GM04504 (cell line): Measurements from ENCODE around the gene LRRC32.

Experiments
- DNase-seq: peaks from one replicate; pipeline ENCODE4 v3.0.0-alpha.2; 2012; ENCODE audit warnings: low read depth

LRRC32 gene

DNA sequence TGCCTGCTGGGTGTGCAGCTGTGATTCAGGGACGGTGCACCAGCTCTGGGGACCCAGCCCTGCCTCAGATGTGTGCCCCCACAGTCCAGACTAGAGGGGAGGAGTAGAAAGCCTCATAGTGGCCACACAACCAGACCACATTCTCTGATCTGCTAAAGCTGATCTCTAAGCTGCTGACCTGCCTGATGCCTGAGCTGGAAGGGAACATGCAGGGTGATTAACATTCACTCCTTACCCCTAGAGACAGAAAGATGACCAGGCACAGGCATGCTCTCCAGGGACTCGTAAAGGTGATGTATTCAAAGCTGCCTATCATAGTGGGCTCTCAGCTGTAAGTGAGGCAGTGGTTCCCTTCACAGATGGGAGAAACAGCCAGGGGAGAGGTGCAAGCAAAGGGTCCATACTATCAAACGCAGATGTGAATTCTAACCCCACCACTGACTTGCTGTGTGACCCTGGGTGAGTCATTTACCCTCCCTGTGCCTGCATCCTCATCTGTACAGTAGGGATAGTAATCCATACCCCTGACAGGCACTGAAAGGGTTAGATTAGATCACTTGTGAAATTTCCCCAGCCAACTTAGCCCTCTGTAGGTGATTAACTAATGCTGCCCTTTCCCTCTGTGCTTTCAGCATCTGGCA is 29.0 kb upstream of the LRRC32 start:
- DNase-seq = no peak

GRCh38 chr11:76698321-76699043 is 27.9 kb upstream of the LRRC32 start:
- DNase-seq = no peak

- DNase-seq = no peak
These were observed 26.2 kb upstream of the LRRC32 start for GRCh38 chr11:76696756-76697155.

- no peak for DNase-seq
These were observed 25.2 kb upstream of the LRRC32 start for GRCh38 chr11:76695771-76696170.

DNA sequence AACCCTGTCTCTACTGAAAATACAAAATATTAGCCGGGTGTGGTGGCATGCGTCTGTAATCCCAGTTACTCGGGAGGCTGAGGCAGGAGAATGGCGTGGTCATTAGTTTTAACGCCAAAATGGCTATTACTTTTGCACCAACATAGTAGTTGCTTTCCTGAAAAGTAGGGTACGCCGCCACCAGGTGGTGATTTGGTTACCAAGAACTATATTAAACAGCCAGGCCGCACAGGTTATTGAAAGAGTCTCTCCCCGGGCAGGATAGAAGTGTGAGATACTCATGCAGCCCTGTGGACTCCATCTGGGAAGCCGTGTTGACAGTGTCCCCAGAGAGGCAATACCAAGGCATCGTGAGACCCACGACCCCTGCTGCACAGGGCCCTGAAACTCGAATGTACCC is 24.6 kb upstream of the LRRC32 start:
- DNase-seq = no peak

GRCh38 chr11:76694664-76695063 is 24.1 kb upstream of the LRRC32 start:
- DNase-seq = no peak

GRCh38 chr11:76693806-76694205 is 23.3 kb upstream of the LRRC32 start:
- DNase-seq = no peak

GRCh38 chr11:76692956-76693355 is 22.4 kb upstream of the LRRC32 start:
- DNase-seq = no peak

GRCh38 chr11:76691655-76692054 is 21.1 kb upstream of the LRRC32 start:
- DNase-seq = no peak

DNA sequence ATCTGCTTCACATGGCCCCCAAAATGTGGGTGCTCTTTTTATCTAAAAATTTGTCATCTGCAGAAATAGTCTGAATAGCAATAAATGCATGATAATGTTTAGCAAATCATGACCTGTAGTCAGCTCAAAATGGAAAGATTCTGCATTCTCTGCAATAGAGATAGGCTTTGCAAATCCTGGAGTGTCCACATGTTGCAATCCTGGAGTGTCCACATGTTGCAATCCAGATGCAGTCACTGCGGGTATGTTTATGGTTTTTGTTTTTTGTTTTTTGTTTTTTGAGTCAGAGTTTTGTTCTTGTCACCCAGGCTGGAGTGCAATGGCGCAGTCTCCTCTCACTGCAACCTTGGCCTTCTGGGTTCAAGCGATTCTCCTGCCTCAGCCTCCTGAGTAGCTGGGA is 20.2 kb upstream of the LRRC32 start:
- DNase-seq = peak; percentile 48

DNA sequence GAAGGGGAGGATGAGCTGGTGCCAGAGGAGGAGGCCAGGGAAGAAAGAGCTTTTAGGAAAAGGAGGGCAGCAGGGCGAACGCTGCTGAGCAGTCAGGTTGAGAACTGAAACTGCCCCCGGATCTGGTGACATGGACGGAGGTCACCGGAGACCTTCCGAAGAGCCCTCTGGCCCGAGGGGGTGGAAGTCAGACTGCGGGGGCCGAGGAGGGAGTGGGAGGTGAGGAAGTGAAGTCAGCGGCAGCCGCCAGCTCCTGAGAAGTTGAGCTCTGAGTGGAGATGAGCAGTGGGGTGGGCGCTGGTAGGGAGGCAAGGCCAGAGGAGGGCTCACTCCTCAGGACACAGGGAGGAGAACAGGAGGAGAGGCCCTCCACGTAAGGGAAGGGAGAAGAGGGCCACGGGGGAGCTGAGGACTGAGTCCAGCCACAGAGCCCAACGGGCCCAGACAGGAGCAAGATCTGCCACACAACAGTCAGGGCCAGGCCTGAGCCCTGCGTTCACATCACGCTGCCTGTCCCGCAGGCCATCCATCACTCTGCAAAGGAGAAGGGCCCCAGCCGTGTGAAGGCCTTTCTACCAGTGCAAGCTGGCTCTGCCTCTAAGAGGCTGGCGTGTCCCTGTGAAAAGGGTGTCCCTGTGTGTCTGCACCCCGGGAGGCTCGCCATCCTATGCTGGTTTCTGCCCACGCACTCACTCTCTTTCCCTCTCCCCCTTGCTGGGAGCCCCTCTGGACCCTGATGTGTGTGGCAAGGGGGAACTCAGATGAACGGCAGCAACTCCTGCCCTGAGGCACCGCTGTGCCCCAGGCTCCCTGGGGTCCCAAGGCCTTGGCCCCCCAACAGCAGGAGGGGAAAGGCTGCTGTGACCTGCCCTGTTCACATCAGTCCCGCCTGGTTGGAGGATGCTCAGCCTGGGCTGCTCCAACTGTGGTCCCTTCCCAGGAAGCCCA is 19.0 kb upstream of the LRRC32 start:
- no peak for DNase-seq

DNA sequence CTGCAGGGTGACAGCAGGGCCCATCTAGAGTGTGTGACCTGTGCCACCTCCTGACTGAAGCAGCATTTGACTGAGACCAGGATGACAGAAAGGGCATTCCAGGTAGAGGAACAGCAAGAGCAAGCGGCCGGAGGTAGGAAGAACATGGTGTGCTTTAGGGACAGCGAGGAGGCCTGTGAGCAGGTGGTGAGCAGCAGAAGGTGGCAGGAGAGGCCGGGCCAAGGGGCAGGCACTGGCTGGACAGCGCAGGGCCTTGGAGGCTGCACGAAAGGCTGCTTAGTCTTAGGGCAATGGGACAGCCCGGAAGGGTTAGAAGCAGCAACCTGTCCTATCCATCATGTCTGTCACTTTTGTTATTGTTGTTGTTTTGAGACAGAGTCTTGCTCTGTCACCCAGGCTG is 17.6 kb upstream of the LRRC32 start:
- DNase-seq = no peak

DNA sequence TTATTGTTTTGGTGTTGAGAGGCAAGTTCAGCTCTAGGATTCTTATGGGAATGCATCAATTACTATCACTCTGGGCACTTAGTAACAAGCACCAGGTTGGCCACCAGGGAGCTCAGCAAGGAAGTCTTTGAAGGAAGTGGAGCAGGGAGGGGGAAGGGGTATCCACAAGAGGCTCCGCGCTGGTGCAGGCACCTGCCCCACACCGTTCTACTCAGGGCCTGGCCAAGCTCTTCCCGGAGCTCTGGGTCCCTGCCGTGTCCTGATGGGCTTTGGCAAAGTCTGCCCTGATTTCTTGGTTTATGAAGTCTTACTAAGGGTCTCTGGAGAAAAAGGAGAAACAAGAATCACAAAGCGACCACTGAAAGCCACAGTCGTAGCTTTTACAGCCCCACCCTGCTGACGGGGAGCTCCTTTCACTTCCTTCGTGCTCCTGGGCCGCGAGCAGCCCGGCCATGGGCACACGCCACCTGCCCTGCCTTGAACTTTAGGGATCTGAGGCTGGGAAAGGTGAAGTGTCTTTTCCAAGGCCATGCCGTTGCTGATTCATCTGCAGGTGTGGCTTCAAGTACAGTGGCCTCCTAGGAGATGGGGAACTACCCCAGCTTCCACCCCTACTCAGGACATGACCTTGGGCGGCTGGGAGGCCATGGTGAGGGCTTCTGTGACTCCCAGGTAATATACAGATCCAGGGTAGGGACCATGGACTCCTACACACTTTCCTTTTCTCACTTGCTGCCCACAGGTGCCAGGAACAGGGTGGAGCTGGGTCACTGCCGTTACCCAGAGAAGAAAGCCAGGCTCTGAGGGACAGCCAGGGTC is 15.9 kb upstream of the LRRC32 start:
- no peak for DNase-seq

DNA sequence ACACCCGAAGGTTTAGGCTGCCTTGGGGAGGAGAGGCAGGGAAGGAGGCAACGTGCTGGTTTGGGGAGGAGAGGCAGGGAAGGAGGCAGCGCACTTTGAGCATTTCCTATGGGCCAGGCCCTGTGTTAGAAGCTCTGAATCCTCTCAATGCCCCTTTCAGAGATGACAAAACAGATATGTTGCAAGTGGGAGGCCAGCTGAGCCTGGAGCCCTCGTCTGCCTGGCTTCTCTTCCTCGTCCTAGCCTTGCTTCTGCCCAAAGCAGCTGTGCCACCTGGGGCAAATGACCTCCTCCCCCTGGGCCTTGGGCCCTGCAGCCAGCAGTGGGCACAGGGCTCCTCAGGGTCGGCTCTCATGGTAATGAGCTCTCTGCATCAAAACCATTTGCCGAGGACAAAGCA is 15.3 kb upstream of the LRRC32 start:
- DNase-seq = no peak

GRCh38 chr11:76685237-76685636 is 14.7 kb upstream of the LRRC32 start:
- no peak for DNase-seq

- no peak for DNase-seq
These were observed 14.0 kb upstream of the LRRC32 start for GRCh38 chr11:76684516-76684915.

- no peak for DNase-seq
These were observed 12.9 kb upstream of the LRRC32 start for GRCh38 chr11:76683161-76684095.

GRCh38 chr11:76682684-76683083 is 12.1 kb upstream of the LRRC32 start:
- DNase-seq = no peak

- no peak for DNase-seq
These were observed 11.6 kb upstream of the LRRC32 start for GRCh38 chr11:76682106-76682505.

GRCh38 chr11:76680518-76681425 is 10.2 kb upstream of the LRRC32 start:
- no peak for DNase-seq
